ENCODE data around the gene PKHD1. TPM values are rescaled to one million over a fixed set of nuclear protein-coding genes. Genes with fewer than 3 reads are reported as not detected.
A peak's percentile ranks its signal among the peaks of the same experiment; 100 is the strongest.

The PKHD1 gene
- total RNA-seq, 2 donors from 2014 or later, result 33.3 to 53.4 TPM

- Histone ChIP-seq H3K36me3 (replicated peaks in 1 of 2; ENCODE audit: insufficient read depth in 1 of 2, low read depth in 2 of 2) (no peaks in the 10 kb centered on the region), H3K9me3 (no peaks in the 10 kb centered on the region), H3K4me1 (peaks cover 40% of the 10 kb centered on the region), H3K27ac (peak overlapping the region; percentile 34 to 82 (median 69)), H3K4me3 (no peak overlapping the region), H3K27me3 (no peaks in the 10 kb centered on the region)
- peak; percentile 40 for ATAC-seq
- TF ChIP-seq POLR2A (IDR thresholded peaks at IDR 0.05), result peak in 2 of 3 donors; percentile 30 to 44
- no peak for TF ChIP-seq CTCF (IDR thresholded peaks at IDR 0.05)
- WGBS, 2 donors, result 34 to 37% methylated on average over 8 of the region's 8 CpGs
- DNase-seq, result peak; percentile 15 to 49 (median 30)
- intact Hi-C loops (cut with DNase I), result no loop called here
Observed at GRCh38 chr6:52077961-52078625, 9.3 kb downstream of the PKHD1 start.

GRCh38 chr6:52077180-52077884, 10.1 kb downstream of the PKHD1 start:
- DNase-seq (peak; percentile 52 to 75 (median 62)), ATAC-seq (peak; percentile 88)
- Histone ChIP-seq H3K36me3 (replicated peaks in 1 of 2; ENCODE audit: insufficient read depth in 1 of 2, low read depth in 2 of 2) (no peaks in the 10 kb centered on the region), H3K4me3 (no peak overlapping the region), H3K4me1 (peaks cover 40% of the 10 kb centered on the region), H3K27ac (peak overlapping the region; percentile 34 to 82 (median 69)), H3K9me3 (no peaks in the 10 kb centered on the region), H3K27me3 (no peaks in the 10 kb centered on the region)
- TF ChIP-seq POLR2A (IDR thresholded peaks at IDR 0.05), result no peak
- intact Hi-C loops (cut with DNase I), result no loop called here
- WGBS, 2 donors, result 19 to 27% methylated on average over 3 of the region's 3 CpGs

GRCh38 chr6:52076791-52077179, 10.6 kb downstream of the PKHD1 start:
- H3K4me3 ChIP-seq, result no peak overlapping the region
- peaks cover 40% of the 10 kb centered on the region for H3K4me1 ChIP-seq
- ATAC-seq (no peak), DNase-seq (no peak)
- 51 to 55% methylated on average over 4 of the region's 4 CpGs for WGBS, 2 donors
- peak overlapping the region in 3 of 4 donors; percentile 36 to 76 (median 53) for H3K27ac ChIP-seq
- H3K36me3 ChIP-seq (replicated peaks in 1 of 2; ENCODE audit: insufficient read depth in 1 of 2, low read depth in 2 of 2), result no peaks in the 10 kb centered on the region
- no peaks in the 10 kb centered on the region for H3K9me3 ChIP-seq
- H3K27me3 ChIP-seq, result no peaks in the 10 kb centered on the region
- TF ChIP-seq POLR2A (IDR thresholded peaks at IDR 0.05), result no peak
- TF ChIP-seq CTCF (IDR thresholded peaks at IDR 0.05), result no peak
- intact Hi-C loops (cut with DNase I), result no loop called here

- no peaks in the 10 kb centered on the region for H3K27me3 ChIP-seq
- no peak overlapping the region for H3K4me3 ChIP-seq
- no peak for ATAC-seq
- no peaks in the 10 kb centered on the region for H3K9me3 ChIP-seq
- intact Hi-C loops (cut with DNase I), result no loop called here
- DNase-seq, result no peak
- 65 to 82% methylated on average over 5 of the region's 5 CpGs for WGBS, 2 donors
- TF ChIP-seq CTCF (IDR thresholded peaks at IDR 0.05), result no peak
- TF ChIP-seq POLR2A (IDR thresholded peaks at IDR 0.05), result no peak
- peak overlapping the region in 3 of 4 donors; percentile 15 to 40 (median 29) for H3K27ac ChIP-seq
- H3K4me1 ChIP-seq, result peaks cover 36% of the 10 kb centered on the region
- H3K36me3 ChIP-seq (replicated peaks in 1 of 2; ENCODE audit: insufficient read depth in 1 of 2, low read depth in 2 of 2), result peaks cover 0 to 2% of the 10 kb centered on the region in 2 donors
Observed at GRCh38 chr6:52074716-52075115, 12.7 kb downstream of the PKHD1 start.

GRCh38 chr6:52074155-52074554, 13.3 kb downstream of the PKHD1 start:
- Histone ChIP-seq H3K27me3 (no peaks in the 10 kb centered on the region), H3K27ac (peak overlapping the region in 1 of 4 donors; percentile 29), H3K36me3 (replicated peaks in 1 of 2; ENCODE audit: insufficient read depth in 1 of 2, low read depth in 2 of 2) (peaks cover 0 to 2% of the 10 kb centered on the region in 2 donors), H3K4me3 (no peak overlapping the region), H3K9me3 (no peaks in the 10 kb centered on the region), H3K4me1 (peaks cover 30% of the 10 kb centered on the region)
- no peak for DNase-seq
- WGBS, 2 donors, result 38 to 50% methylated on average over 2 of the region's 2 CpGs
- intact Hi-C loops (cut with DNase I), result no loop called here
- ATAC-seq, result no peak
- TF ChIP-seq POLR2A (IDR thresholded peaks at IDR 0.05), result no peak
- TF ChIP-seq CTCF (IDR thresholded peaks at IDR 0.05), result no peak

Measured in body of pancreas (tissue), 4 donors.